A673 (cell line): ENCODE measurements around the gene FAM219B. TPM values are rescaled to one million over a fixed set of nuclear protein-coding genes. Genes with fewer than 3 reads are reported as not detected.
A peak's percentile ranks its signal among the peaks of the same experiment; 100 is the strongest.

Experiments
- BruUV-seq: library from RNA; stranded (reverse); fragments of 400-500 nt; replicated peaks from 2 replicates; lab custom pipeline; 2021; lab: Mats Ljungman, UMichigan
- CTCF ChIA-PET: fragments of 300-600 bp; sonication (Branson Sonifier 250); formaldehyde crosslinking; loops from one replicate; lab custom pipeline; 2022; ENCODE audit warnings: antibody characterized with exemption; lab: Charles Lee
- POLR2A ChIA-PET: fragments of 300-600 bp; sonication (Branson Sonifier 250); formaldehyde crosslinking; loops from one replicate; lab custom pipeline; 2022; ENCODE audit warnings: antibody characterized with exemption; ENCODE audit not compliant: low non-redundant PET; lab: Charles Lee
- DNase-seq: peaks from one replicate; pipeline ENCODE4 v3.0.0-alpha.2; 2015; ENCODE audit warnings: low spot score
- H3K27ac ChIP-seq: fragments of 200-600 bp; sonication (generic); 2 replicates; pipeline ENCODE4 v1.5.1; 2016; ENCODE audit warnings: mixed run types, low read depth, mild to moderate bottlenecking, mixed read lengths, antibody characterized with exemption, low read length; ENCODE audit not compliant: poor library complexity, severe bottlenecking
- H3K27me3 ChIP-seq: fragments of 200-600 bp; sonication (generic); replicated peaks from 2 replicates; pipeline ENCODE4 v1.6.1; 2017; ENCODE audit warnings: mixed run types, low read depth, mild to moderate bottlenecking, mixed read lengths, antibody characterized with exemption, low read length; ENCODE audit not compliant: insufficient read depth, poor library complexity
- H3K36me3 ChIP-seq: fragments of 200-600 bp; sonication (generic); 2 replicates; pipeline ENCODE4 v1.6.1; 2016; ENCODE audit warnings: mixed run types, mild to moderate bottlenecking, mixed read lengths, antibody characterized with exemption, low read length; ENCODE audit not compliant: insufficient read depth, poor library complexity, severe bottlenecking
- H3K4me1 ChIP-seq: fragments of 200-600 bp; sonication (generic); 2 replicates; pipeline ENCODE4 v1.6.1; 2017; ENCODE audit warnings: mixed run types, mild to moderate bottlenecking, mixed read lengths, antibody characterized with exemption, low read length; ENCODE audit not compliant: insufficient read depth, poor library complexity, severe bottlenecking
- H3K4me3 ChIP-seq: fragments of 200-600 bp; sonication (generic); 2 replicates; pipeline ENCODE4 v1.5.1; 2016; ENCODE audit warnings: low read depth, mixed run types, mild to moderate bottlenecking, mixed read lengths, low read length; ENCODE audit not compliant: poor library complexity, severe bottlenecking
- H3K9me3 ChIP-seq: fragments of 200-600 bp; sonication (generic); 2 replicates; pipeline ENCODE4 v1.6.1; 2016; ENCODE audit warnings: mixed run types, low read depth, mild to moderate bottlenecking, mixed read lengths, antibody characterized with exemption, low read length; ENCODE audit not compliant: poor library complexity, severe bottlenecking
- CTCF ChIP-seq: fragments of 300-800, 200-600 bp; sonication (generic); conservative IDR thresholded peaks from 2 replicates; pipeline ENCODE4 v1.5.1; 2017; ENCODE audit warnings: low read depth, mild to moderate bottlenecking, antibody characterized with exemption, low read length, moderate library complexity, mixed read lengths
- EZH2 ChIP-seq: fragments of 200-600 bp; sonication (generic); IDR thresholded peaks from 2 replicates; pipeline ENCODE4 v1.6.1; 2017; ENCODE audit warnings: borderline replicate concordance, low read depth, mild to moderate bottlenecking, mixed read lengths, antibody characterized with exemption, low read length; ENCODE audit not compliant: poor library complexity, severe bottlenecking
- intact Hi-C: fragments of 100-400 bp; cut with micrococcal nuclease; formaldehyde crosslinking; loops from one replicate; pipeline ENCODE4 v1.10.0; 2022; ENCODE audit not compliant: unreplicated experiment
- total RNA-seq: library from RNA; stranded (reverse); gene quantifications from 2 replicates; pipeline ENCODE4 v1.2.3, GENCODE V29; 2021

Gene FAM219B
- total RNA-seq, 1 experiment from 2014 or later = 86.6 TPM

- Histone ChIP-seq H3K9me3 (no peaks in the 10 kb centered on the region), H3K27me3 (no peaks in the 10 kb centered on the region), H3K4me1 (no peaks in the 10 kb centered on the region), H3K4me3 (no peak overlapping the region), H3K36me3 (peaks cover 22% of the 10 kb centered on the region), H3K27ac (peak overlapping the region; percentile 3)
- no TSS peak for BruUV-seq
- POLR2A ChIA-PET = interaction anchor here (0.5 kb wide), 1 partner anchor 310 kb away, joined by 3 read pairs; the partner anchor contains the start of gene C15orf39
- CTCF ChIA-PET = interaction anchor here (1.3 kb wide), 1 partner anchor 10 kb away, joined by 4 read pairs; no protein-coding TSS in a partner anchor
- intact Hi-C loops = no loop called here
- DNase-seq = no peak
- TF ChIP-seq CTCF (no peak), EZH2 (no peak)
Measured at GRCh38 chr15:74891469-74891868, 15.2 kb downstream of the FAM219B start.

GRCh38 chr15:74890665-74890960 lies 16.0 kb downstream of the FAM219B start:
- no peaks in the 10 kb centered on the region for H3K27me3 ChIP-seq
- ChIA-PET CTCF (interaction anchor here (1.3 kb wide), 1 partner anchor 11 kb away, joined by 5 read pairs; no protein-coding TSS in a partner anchor), POLR2A (no interaction called here)
- peaks cover 18% of the 10 kb centered on the region for H3K36me3 ChIP-seq
- intact Hi-C loops = no loop called here
- TF ChIP-seq EZH2 (no peak), CTCF (no peak)
- no TSS peak for BruUV-seq
- H3K4me1 ChIP-seq = no peaks in the 10 kb centered on the region
- no peak for DNase-seq
- H3K9me3 ChIP-seq = no peaks in the 10 kb centered on the region
- H3K4me3 ChIP-seq = peak overlapping the region; percentile 62
- H3K27ac ChIP-seq = peak overlapping the region; percentile 81

- peak; percentile 92 for DNase-seq
- TSS peak; percentile 80 for BruUV-seq
- ChIA-PET CTCF (interaction anchor here (1.0 to 1.3 kb wide), 2 partner anchors 12 to 119 kb away, joined by 3 to 5 read pairs; no protein-coding TSS in a partner anchor), POLR2A (no interaction called here)
- Histone ChIP-seq H3K27me3 (no peaks in the 10 kb centered on the region), H3K4me3 (peak within 1 kb of the TSS; percentile 62), H3K4me1 (no peaks in the 10 kb centered on the region), H3K9me3 (no peaks in the 10 kb centered on the region), H3K27ac (peak within 1 kb of the TSS; percentile 81), H3K36me3 (peaks cover 18% of the 10 kb centered on the region)
- TF ChIP-seq EZH2 (no peak), CTCF (no peak)
- intact Hi-C loops = no loop called here
Measured at GRCh38 chr15:74889883-74890664, 16.6 kb downstream of the FAM219B start, which contains the start of gene MPI. Gene MPI, plus strand, starts transcription at chr15:74890042. Its CDS starts 32 bp downstream, at chr15:74890074.
